SK-N-SH (cell line): ENCODE measurements around the gene REC8. TPM values are rescaled to one million over a fixed set of nuclear protein-coding genes. Genes with fewer than 3 reads are reported as not detected.

ENCODE experiments used
- CTCF ChIA-PET: fragments of 300-600, 350-600 bp; formaldehyde crosslinking; extraction: SDS; loops from one replicate; lab custom pipeline; 2021; lab: Yijun Ruan, JAX
- POLR2A ChIA-PET: fragments of 350-600 bp; sonication (Branson Sonifier 250); formaldehyde crosslinking; extraction: SDS; loops from one replicate; lab custom pipeline; 2020; ENCODE audit warnings: antibody characterized with exemption, inconsistent platforms; lab: Yijun Ruan, JAX
- DNase-seq: peaks from one replicate; pipeline ENCODE4 v3.0.0; 2012
- H2AFZ ChIP-seq: fragments of 200-600 bp; sonication (generic); 2 replicates; pipeline ENCODE4 v1.8.1; 2016; ENCODE audit warnings: antibody characterized with exemption, mild to moderate bottlenecking, low read depth
- H3F3A ChIP-seq: fragments of 200-600 bp; sonication (generic); replicated peaks from 2 replicates; pipeline ENCODE3; 2016; ENCODE audit warnings: antibody characterized with exemption, mild to moderate bottlenecking; ENCODE audit not compliant: insufficient read depth
- H3K27ac ChIP-seq, 2 experiments: fragments of 200-500 bp in 1 of 2; fragments of 200-600 bp in 1 of 2; sonication (Bioruptor generic) in 1 of 2; sonication (generic), shearing (Covaris generic) in 1 of 2; 2 replicates each; pipeline versions ENCODE4 v1.5.1 to v1.6.1; 2014 to 2016; ENCODE audit warnings: low read depth in 2 of 2, inconsistent platforms in 1 of 2, low read length in 1 of 2, mild to moderate bottlenecking in 1 of 2, mixed read lengths in 1 of 2
- H3K27me3 ChIP-seq: fragments of 200-600 bp; sonication (generic), shearing (Covaris generic); 2 replicates; pipeline ENCODE4 v1.6.1; 2016; ENCODE audit warnings: mixed run types; ENCODE audit not compliant: insufficient read depth
- H3K36me3 ChIP-seq, 2 experiments: fragments of 200-500 bp in 1 of 2; fragments of 200-600 bp in 1 of 2; sonication (Bioruptor generic) in 1 of 2; sonication (generic) in 1 of 2; replicated peaks in 1 of 2; 2 replicates each; pipeline versions ENCODE3 to v1.5.1; 2014 to 2016; ENCODE audit warnings: low read length in 1 of 2, mild to moderate bottlenecking in 1 of 2; ENCODE audit not compliant: insufficient read depth in 2 of 2, control insufficient read depth in 1 of 2
- H3K4me1 ChIP-seq, 2 experiments: fragments of 200-500 bp in 1 of 2; fragments of 200-600 bp in 1 of 2; sonication (Bioruptor generic) in 1 of 2; sonication (generic), shearing (Covaris generic) in 1 of 2; 2 replicates each; pipeline versions ENCODE4 v1.5.1 to v1.6.1; 2014 to 2016; ENCODE audit warnings: low read depth in 1 of 2, low read length in 1 of 2, mixed run types in 1 of 2; ENCODE audit not compliant: insufficient read depth in 2 of 2, control insufficient read depth in 1 of 2
- H3K4me2 ChIP-seq: fragments of 200-600 bp; sonication (generic), shearing (Covaris generic); 2 replicates; pipeline ENCODE4 v1.6.1; 2017; ENCODE audit warnings: mixed run types
- H3K4me3 ChIP-seq, 2 experiments: fragments of 200-500 bp in 1 of 2; fragments of 200-600 bp in 1 of 2; sonication (Bioruptor generic) in 1 of 2; sonication (generic), shearing (Covaris generic) in 1 of 2; 2 replicates each; pipeline versions ENCODE4 v1.5.1 to v1.8.1; 2014 to 2016; ENCODE audit warnings: low read depth in 2 of 2, inconsistent platforms in 1 of 2, low read length in 1 of 2, mild to moderate bottlenecking in 1 of 2, mixed read lengths in 1 of 2, moderate library complexity in 1 of 2
- H3K79me2 ChIP-seq: fragments of 200-600 bp; sonication (generic); 2 replicates; pipeline ENCODE4 v1.8.1; 2017; ENCODE audit warnings: mild to moderate bottlenecking; ENCODE audit not compliant: insufficient read depth
- H3K9ac ChIP-seq: fragments of 200-600 bp; sonication (generic); 2 replicates; pipeline ENCODE4 v1.6.1; 2017; ENCODE audit warnings: mixed run types
- H3K9me2 ChIP-seq: fragments of 200-600 bp; sonication (generic); 2 replicates; pipeline ENCODE4 v1.6.1; 2017; ENCODE audit warnings: mixed run types
- H3K9me3 ChIP-seq: fragments of 200-600 bp; sonication (generic); 2 replicates; pipeline ENCODE4 v1.6.1; 2017; ENCODE audit warnings: mixed run types, mild to moderate bottlenecking, moderate library complexity
- H4K20me1 ChIP-seq: fragments of 200-600 bp; sonication (generic); 2 replicates; pipeline ENCODE4 v1.6.1; 2017; ENCODE audit warnings: mild to moderate bottlenecking, mixed run types; ENCODE audit not compliant: insufficient read depth
- ELF1 ChIP-seq: IDR thresholded peaks from 2 replicates; pipeline ENCODE4 v1.4.0; 2012
- EP300 ChIP-seq, 2 experiments: IDR thresholded peaks; 2 replicates each; pipeline versions ENCODE4 v1.4.0 to v1.6.1; 2012; ENCODE audit warnings: borderline replicate concordance in 1 of 2, low read depth in 1 of 2, low read length in 1 of 2
- EZH2phosphoT487 ChIP-seq: fragments of 200-600 bp; sonication (generic); IDR thresholded peaks from 2 replicates; pipeline ENCODE4 v1.6.1; 2017; ENCODE audit warnings: low read depth, mixed run types, mild to moderate bottlenecking, antibody characterized with exemption, moderate library complexity, borderline replicate concordance
- FOXM1 ChIP-seq: IDR thresholded peaks from 2 replicates; pipeline ENCODE4 v1.4.0; 2012; ENCODE audit warnings: low read depth, mild to moderate bottlenecking
- GABPA ChIP-seq: IDR thresholded peaks from 2 replicates; pipeline ENCODE4 v1.4.0; 2012; ENCODE audit warnings: low read depth, mild to moderate bottlenecking
- GATA2 ChIP-seq: sonication (generic); formaldehyde crosslinking; IDR thresholded peaks from 2 replicates; pipeline ENCODE4 v1.5.0; 2020; ENCODE audit warnings: mild to moderate bottlenecking, missing genetic modification reagents
- IRF3 ChIP-seq: fragments of 150-350 bp; IDR thresholded peaks from 2 replicates; pipeline ENCODE4 v1.6.1; 2016; ENCODE audit warnings: mild to moderate bottlenecking, low read depth, low read length
- JUND ChIP-seq: IDR thresholded peaks from 2 replicates; pipeline ENCODE4 v1.4.0; 2012
- NRF1 ChIP-seq: IDR thresholded peaks from 2 replicates; pipeline ENCODE4 v1.6.1; 2012; ENCODE audit warnings: low read depth, mild to moderate bottlenecking, low read length
- PBX3 ChIP-seq: IDR thresholded peaks from 2 replicates; pipeline ENCODE4; 2012
- RXRA ChIP-seq: IDR thresholded peaks from 2 replicates; pipeline ENCODE4 v1.4.0; 2012; ENCODE audit warnings: low read depth, mild to moderate bottlenecking, borderline replicate concordance
- SIN3A ChIP-seq: IDR thresholded peaks from 2 replicates; pipeline ENCODE4 v1.6.1; 2012; ENCODE audit warnings: low read depth, mild to moderate bottlenecking, low read length, moderate library complexity, borderline replicate concordance
- SMC3 ChIP-seq: IDR thresholded peaks from 2 replicates; pipeline ENCODE4 v1.6.1; 2012; ENCODE audit warnings: low read depth, low read length, improper control_type of control experiment
- TAF1 ChIP-seq: IDR thresholded peaks from 2 replicates; pipeline ENCODE4 v1.6.1; 2012; ENCODE audit warnings: low read depth, mild to moderate bottlenecking, low read length, moderate library complexity, borderline replicate concordance
- TCF12 ChIP-seq: IDR thresholded peaks from 2 replicates; pipeline ENCODE4 v1.4.0; 2012
- TEAD4 ChIP-seq: IDR thresholded peaks from 2 replicates; pipeline ENCODE4 v1.4.0; 2012; ENCODE audit warnings: mild to moderate bottlenecking, borderline replicate concordance; ENCODE audit not compliant: insufficient read depth
- USF1 ChIP-seq: IDR thresholded peaks from 2 replicates; pipeline ENCODE4 v1.4.0; 2012; ENCODE audit warnings: low read depth, borderline replicate concordance
- ZBTB33 ChIP-seq: IDR thresholded peaks from 2 replicates; pipeline ENCODE4 v1.4.0; 2012; ENCODE audit warnings: low read depth, borderline replicate concordance
- WGBS: methylation state at CpG from one replicate; pipeline ENCODE4 v1.1.6; 2017; ENCODE audit warnings: low lambda C conversion rate; 5-methylcytosine and 5-hydroxymethylcytosine counted together
- polyA plus RNA-seq, 3 experiments: library from polyadenylated mRNA; depleted of rRNA; stranded (reverse); fragments of >200 nt; gene quantifications; 2 replicates each; pipeline ENCODE4 v1.2.3, GENCODE V29; 2012

The REC8 gene
- polyA plus RNA-seq, 1 of the 3 experiments (the other 2 are of a cell fraction): 23.2 TPM

- no peak for TF ChIP-seq ZBTB33
- TF ChIP-seq GABPA: no peak
- no peak for TF ChIP-seq SMC3
- no peak for TF ChIP-seq TEAD4
- TF ChIP-seq FOXM1: no peak
- no peak for TF ChIP-seq EP300 (IDR thresholded peaks at IDR 0.05; ENCODE audit: borderline replicate concordance in 1 of 2, low read depth in 1 of 2, low read length in 1 of 2)
- TF ChIP-seq SIN3A: no peak
- TF ChIP-seq GATA2: no peak
- no peak for TF ChIP-seq PBX3
- TF ChIP-seq TCF12: no peak
Measured at GRCh38 chr14:24181371-24182077, 9.6 kb downstream of the REC8 start (continued).

- H3K9me2 ChIP-seq: no peaks in the 10 kb centered on the region
- CTCF ChIA-PET: interaction anchor here (0.8 to 3.8 kb wide), 4 partner anchors 21 to 249 kb away, joined by 3 to 16 read pairs (median 8); partner anchors contain the start of gene IRF9
Measured at GRCh38 chr14:24182110-24182882, 10.4 kb downstream of the REC8 start.

More at GRCh38 chr14:24182110-24182882, 10.4 kb downstream of the REC8 start:
- peaks cover 8% of the 10 kb centered on the region; the same call in 1 of the 2 replicates for H3K79me2 ChIP-seq
- no peaks in the 10 kb centered on the region for H3K9me3 ChIP-seq
- no peaks in the 10 kb centered on the region for H4K20me1 ChIP-seq
- no peak overlapping the region; a peak in 1 of 4 replicates for H3K27ac ChIP-seq
- no peak overlapping the region for H3K4me3 ChIP-seq
- H3K4me1 ChIP-seq: peaks cover under 1 to 9% of the 10 kb centered on the region in 2 experiments; a peak in 2 of 4 replicates
- H3K4me2 ChIP-seq: no peak overlapping the region
- no peak for DNase-seq
- 93% methylated on average over 12 of the region's 14 CpGs for WGBS
- POLR2A ChIA-PET: interaction anchor here (0.6 to 3.1 kb wide), 4 partner anchors 10 to 24 kb away, joined by 3 to 21 read pairs (median 6); partner anchors contain the start of genes IRF9, REC8 and TM9SF1
- H2AFZ ChIP-seq: no peak overlapping the region
- H3K27me3 ChIP-seq: no peaks in the 10 kb centered on the region
- peaks cover 11% of the 10 kb centered on the region for H3F3A ChIP-seq
- H3K36me3 ChIP-seq: peaks cover 21 to 97% of the 10 kb centered on the region in 2 experiments
- TF ChIP-seq IRF3 (no peak), TAF1 (no peak), JUND (no peak), EZH2phosphoT487 (no peak), USF1 (no peak), NRF1 (no peak), RXRA (no peak), ELF1 (no peak)
- TF ChIP-seq, all 33 proteins: peak for 0
- no peak overlapping the region for H3K9ac ChIP-seq
